Endothelial cell of umbilical vein (primary cell): ENCODE results near the gene CUL3. TPM values are rescaled to one million over a fixed set of nuclear protein-coding genes. Genes with fewer than 3 reads are reported as not detected.

Source experiments
- BruUV-seq: library from RNA; stranded (reverse); fragments of 400-500 nt; replicated peaks from 2 replicates; lab custom pipeline; 2021; lab: Mats Ljungman, UMichigan
- CTCF ChIA-PET: fragments of 300-600, 350-600 bp; sonication (Branson Sonifier 250); formaldehyde crosslinking; loops from one replicate; lab custom pipeline; 2021; ENCODE audit warnings: antibody characterized with exemption, inconsistent platforms; lab: Charles Lee
- POLR2A ChIA-PET: fragments of 300-600, 350-600 bp; sonication (Branson Sonifier 250); formaldehyde crosslinking; loops from one replicate; lab custom pipeline; 2021; ENCODE audit warnings: antibody characterized with exemption, inconsistent platforms; lab: Charles Lee
- DNase-seq: peaks from one replicate; pipeline ENCODE4 v3.0.0-alpha.2; 2011; ENCODE audit warnings: low read depth, low spot score
- FAIRE-seq: peaks from 2 replicates; lab custom pipeline; 2011; peaks lifted over from hg19 to GRCh38; lab: Jason Lieb, UNC
- H2AFZ ChIP-seq: 2 replicates; pipeline ENCODE4 v1.6.0; 2012; ENCODE audit warnings: low read depth, low read length, control low read depth, inconsistent platforms
- H3K27ac ChIP-seq: 2 replicates; pipeline ENCODE4 v1.5.1; 2011; ENCODE audit warnings: low read depth, mild to moderate bottlenecking, control low read depth, low read length, moderate library complexity; ENCODE audit not compliant: insufficient read depth
- H3K27me3 ChIP-seq, 2 experiments: 2 replicates each; pipeline versions ENCODE4 v1.6.0 to v1.6.1; 2011; ENCODE audit warnings: low read length in 2 of 2, mixed read lengths in 1 of 2; ENCODE audit not compliant: control insufficient read depth in 2 of 2, insufficient read depth in 2 of 2
- H3K36me3 ChIP-seq, 2 experiments: 2 replicates in 1 of 2; 3 replicates in 1 of 2; pipeline ENCODE4 v1.5.1; 2011; ENCODE audit warnings: low read length in 2 of 2, mild to moderate bottlenecking in 1 of 2, moderate library complexity in 1 of 2; ENCODE audit not compliant: control insufficient read depth in 2 of 2, insufficient read depth in 2 of 2; ENCODE audit errors: extremely low read depth in 1 of 2
- H3K4me1 ChIP-seq: 3 replicates; pipeline ENCODE4 v1.5.1; 2011; ENCODE audit warnings: mild to moderate bottlenecking, low read length; ENCODE audit not compliant: control insufficient read depth, insufficient read depth; ENCODE audit errors: extremely low read depth
- H3K4me2 ChIP-seq: 2 replicates; pipeline ENCODE4 v1.6.1; 2011; ENCODE audit warnings: low read length, control low read depth, mixed read lengths; ENCODE audit not compliant: insufficient read depth
- H3K4me3 ChIP-seq, 3 experiments: fragments of 200-600 bp in 1 of 3; sonication (generic), shearing (Covaris generic) in 1 of 3; replicated peaks in 1 of 3; 2 replicates each; pipeline ENCODE4 v1.5.1; 2011 to 2016; ENCODE audit warnings: control low read depth in 3 of 3, low read length in 3 of 3, mild to moderate bottlenecking in 2 of 3, inconsistent platforms in 1 of 3, low read depth in 1 of 3, moderate library complexity in 1 of 3; ENCODE audit not compliant: insufficient read depth in 1 of 3
- H3K79me2 ChIP-seq: 2 replicates; pipeline ENCODE4 v1.6.0; 2012; ENCODE audit warnings: low read length, inconsistent platforms; ENCODE audit not compliant: control insufficient read depth, insufficient read depth
- H3K9ac ChIP-seq: replicated peaks from 2 replicates; pipeline ENCODE3; 2011; ENCODE audit warnings: low read length, control low read depth; ENCODE audit not compliant: insufficient read depth; ENCODE audit errors: extremely low read depth
- H3K9me1 ChIP-seq: replicated peaks from 3 replicates; pipeline ENCODE4 v1.6.0; 2011; ENCODE audit warnings: mild to moderate bottlenecking, low read length; ENCODE audit not compliant: control insufficient read depth, insufficient read depth; ENCODE audit errors: extremely low read depth
- H3K9me3 ChIP-seq: replicated peaks from 2 replicates; pipeline ENCODE4 v1.5.1; 2012; ENCODE audit warnings: low read length, inconsistent platforms; ENCODE audit not compliant: control insufficient read depth, insufficient read depth
- H4K20me1 ChIP-seq: replicated peaks from 2 replicates; pipeline ENCODE3; 2011; ENCODE audit warnings: mild to moderate bottlenecking, low read length; ENCODE audit not compliant: control insufficient read depth, insufficient read depth; ENCODE audit errors: extremely low read depth
- EZH2 ChIP-seq: IDR thresholded peaks from 2 replicates; pipeline ENCODE4 v1.6.1; 2012; ENCODE audit warnings: borderline replicate concordance, low read depth, mild to moderate bottlenecking, moderate library complexity, low read length, inconsistent platforms; ENCODE audit not compliant: severe bottlenecking
- FOS ChIP-seq: IDR thresholded peaks from 2 replicates; pipeline ENCODE4 v1.6.1; 2011; ENCODE audit warnings: mild to moderate bottlenecking, low read length, moderate library complexity, borderline replicate concordance; ENCODE audit not compliant: insufficient read depth
- GATA2 ChIP-seq: IDR thresholded peaks from 2 replicates; pipeline ENCODE4 v1.7.0; 2011; ENCODE audit warnings: low read depth, mild to moderate bottlenecking, moderate library complexity, mixed read lengths, low read length; ENCODE audit not compliant: insufficient read length, insufficient read depth
- JUN ChIP-seq: IDR thresholded peaks from 2 replicates; pipeline ENCODE4 v1.6.1; 2011; ENCODE audit warnings: borderline replicate concordance, low read depth; ENCODE audit not compliant: insufficient read length, insufficient read depth
- MYC ChIP-seq: IDR thresholded peaks from one replicate; pipeline ENCODE4 v1.6.1; 2011; ENCODE audit warnings: mild to moderate bottlenecking, low read depth, low read length
- POLR2A ChIP-seq: IDR thresholded peaks from 2 replicates; pipeline ENCODE4 v1.6.1; 2012; ENCODE audit warnings: low read depth, mild to moderate bottlenecking, control low read depth, low read length
- POLR2AphosphoS5 ChIP-seq: IDR thresholded peaks from 2 replicates; pipeline ENCODE4 v1.6.1; 2012; ENCODE audit warnings: low read depth, mild to moderate bottlenecking, control low read depth, low read length, moderate library complexity; ENCODE audit not compliant: insufficient read depth
- dilution Hi-C: fragments of 300-500 bp; cut with MboI; formaldehyde crosslinking; loops from one replicate; pipeline ENCODE4 v1.15.0; 2019; ENCODE audit warnings: low sequenced_read_pairs; ENCODE audit not compliant: extremely low pct_ligation_motif_present
- intact Hi-C: fragments of 100-400 bp; cut with micrococcal nuclease; formaldehyde crosslinking; loops from one replicate; pipeline ENCODE4 v1.10.0; 2022
- polyA plus RNA-seq, 4 experiments: library from polyadenylated mRNA; depleted of rRNA in 3 of 4; stranded (reverse) in 3 of 4; unstranded in 1 of 4; fragments of >200 nt; gene quantifications; 2 replicates each; pipeline versions ENCODE4 v1.2.1 to v1.2.3, GENCODE V29; 2011 to 2012; ENCODE audit warnings: missing spikeins in 1 of 4
- total RNA-seq: library from RNA; stranded (reverse); gene quantifications from 2 replicates; pipeline ENCODE4 v1.2.3, GENCODE V29; 2021
- TF ChIP-seq, protein P1 (sequence below), 2 donors: IDR thresholded peaks; 1 replicate in 1 of 2; 2 replicates in 1 of 2; pipeline ENCODE4 v1.5.1; 2011; ENCODE audit warnings: low read length in 2 of 2, mild to moderate bottlenecking in 2 of 2, moderate library complexity in 2 of 2, control low read depth in 1 of 2, inconsistent platforms in 1 of 2, low read depth in 1 of 2; ENCODE audit not compliant: insufficient read depth in 1 of 2; ENCODE audit errors: extremely low read depth in 1 of 2
- TF ChIP-seq, protein P2 (sequence below): IDR thresholded peaks from 2 replicates; pipeline ENCODE4 v1.6.1; 2011; ENCODE audit not compliant: insufficient read depth, insufficient read length

Gene CUL3
- total and polyA plus RNA-seq, 2 donors (not counting 3 experiments of a cell fraction or from before 2014, with no cell fraction given), result 22.7 to 82.3 TPM

DNA sequence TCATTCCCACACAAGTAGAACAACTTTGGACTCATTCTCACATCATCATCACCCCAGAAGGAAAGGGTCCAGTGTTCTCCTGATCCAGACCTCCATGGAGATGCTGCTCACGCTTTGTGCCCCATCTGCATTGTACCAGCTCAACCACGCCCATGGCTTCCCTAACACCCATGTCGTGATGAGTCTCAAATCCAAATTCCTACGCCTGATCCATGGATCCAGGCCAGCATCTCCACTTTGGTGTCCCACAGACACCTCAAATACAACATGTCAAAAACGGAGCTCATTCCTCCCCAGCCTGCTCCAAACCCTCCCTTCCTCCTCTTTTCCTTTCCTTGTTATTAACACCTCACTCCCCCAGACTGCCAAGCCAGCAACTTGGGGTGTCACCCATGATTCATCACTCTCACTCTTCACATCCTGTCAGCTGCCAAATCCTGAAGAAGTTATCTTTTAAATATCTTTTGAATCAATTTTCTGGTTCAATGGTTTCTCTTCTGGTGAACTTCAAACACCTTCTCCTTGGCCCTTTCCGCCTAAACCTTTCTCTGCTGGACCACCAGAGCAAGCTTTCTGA is 153.1 kb downstream of the CUL3 start:
- dilution Hi-C loops (no loop called here), intact Hi-C loops (no loop called here)
- H4K20me1 ChIP-seq, result no peaks in the 10 kb centered on the region
- no peak overlapping the region for H2AFZ ChIP-seq
- H3K9me1 ChIP-seq, result no peaks in the 10 kb centered on the region
- no peak overlapping the region for H3K9ac ChIP-seq
- BruUV-seq, result no TSS peak
- H3K4me3 ChIP-seq, result no peak overlapping the region
- no peaks in the 10 kb centered on the region for H3K4me1 ChIP-seq
- H3K27me3 ChIP-seq, result no peaks in the 10 kb centered on the region
- H3K27ac ChIP-seq, result no peak overlapping the region
- H3K9me3 ChIP-seq, result no peaks in the 10 kb centered on the region
- H3K36me3 ChIP-seq, result no peaks in the 10 kb centered on the region
- ChIA-PET CTCF (interaction anchor here (1.3 kb wide), 1 partner anchor 9 kb away, joined by 7 read pairs; no protein-coding TSS in a partner anchor), POLR2A (interaction anchor here (0.7 kb wide), 1 partner anchor 10 kb away, joined by 5 read pairs; no protein-coding TSS in a partner anchor)
- FAIRE-seq, result no peak
- DNase-seq, result no peak
- H3K79me2 ChIP-seq, result no peaks in the 10 kb centered on the region
- no peak overlapping the region for H3K4me2 ChIP-seq
- TF ChIP-seq POLR2AphosphoS5, result no peak
- no peak for TF ChIP-seq GATA2
- TF ChIP-seq POLR2A, result no peak
- TF ChIP-seq, protein P1, sequence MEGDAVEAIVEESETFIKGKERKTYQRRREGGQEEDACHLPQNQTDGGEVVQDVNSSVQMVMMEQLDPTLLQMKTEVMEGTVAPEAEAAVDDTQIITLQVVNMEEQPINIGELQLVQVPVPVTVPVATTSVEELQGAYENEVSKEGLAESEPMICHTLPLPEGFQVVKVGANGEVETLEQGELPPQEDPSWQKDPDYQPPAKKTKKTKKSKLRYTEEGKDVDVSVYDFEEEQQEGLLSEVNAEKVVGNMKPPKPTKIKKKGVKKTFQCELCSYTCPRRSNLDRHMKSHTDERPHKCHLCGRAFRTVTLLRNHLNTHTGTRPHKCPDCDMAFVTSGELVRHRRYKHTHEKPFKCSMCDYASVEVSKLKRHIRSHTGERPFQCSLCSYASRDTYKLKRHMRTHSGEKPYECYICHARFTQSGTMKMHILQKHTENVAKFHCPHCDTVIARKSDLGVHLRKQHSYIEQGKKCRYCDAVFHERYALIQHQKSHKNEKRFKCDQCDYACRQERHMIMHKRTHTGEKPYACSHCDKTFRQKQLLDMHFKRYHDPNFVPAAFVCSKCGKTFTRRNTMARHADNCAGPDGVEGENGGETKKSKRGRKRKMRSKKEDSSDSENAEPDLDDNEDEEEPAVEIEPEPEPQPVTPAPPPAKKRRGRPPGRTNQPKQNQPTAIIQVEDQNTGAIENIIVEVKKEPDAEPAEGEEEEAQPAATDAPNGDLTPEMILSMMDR (IDR thresholded peaks at IDR 0.05; ENCODE audit: extremely low read depth in 1 of 2, insufficient read depth in 1 of 2, low read depth in 1 of 2, low read length in 2 of 2), result no peak
- no peak for TF ChIP-seq MYC
- no peak for TF ChIP-seq FOS
- TF ChIP-seq, protein P2, sequence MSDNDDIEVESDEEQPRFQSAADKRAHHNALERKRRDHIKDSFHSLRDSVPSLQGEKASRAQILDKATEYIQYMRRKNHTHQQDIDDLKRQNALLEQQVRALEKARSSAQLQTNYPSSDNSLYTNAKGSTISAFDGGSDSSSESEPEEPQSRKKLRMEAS, result no peak
- no peak for TF ChIP-seq JUN
- TF ChIP-seq EZH2, result no peak
